Amygdala (tissue), 56 donors: Measurements from ENCODE around the gene GJA10.

ENCODE experiments used
- DNase-seq, 56 donors: peaks; one replicate each; lab custom pipeline; 2025; lab: John Stamatoyannopoulos, UW

Gene GJA10

GRCh38 chr6:89941763-89942497, 47.7 kb downstream of the GJA10 start:
- no peak for DNase-seq

- no peak for DNase-seq
These were observed 48.3 kb downstream of the GJA10 start for GRCh38 chr6:89942601-89943000.

GRCh38 chr6:89944181-89944755, 50.0 kb downstream of the GJA10 start:
- DNase-seq = no peak

GRCh38 chr6:89944826-89945407, 50.6 kb downstream of the GJA10 start:
- no peak for DNase-seq
